CD8-positive, alpha-beta memory T cell (primary cell): Measurements from ENCODE around the gene SLC22A17. TPM values are rescaled to one million over a fixed set of nuclear protein-coding genes. Genes with fewer than 3 reads are reported as not detected.
"Not testable (repeated sequence)": the region's sequence is repeated elsewhere in the genome, so short reads cannot be mapped to it uniquely, and the experiment has no call there.

Source experiments
- CTCF ChIA-PET: fragments of 350-600 bp; sonication (Branson Sonifier 250); formaldehyde crosslinking; loops from one replicate; lab custom pipeline; 2021; ENCODE audit warnings: antibody characterized with exemption; lab: Charles Lee
- POLR2A ChIA-PET: fragments of 350-600 bp; sonication (Branson Sonifier 250); formaldehyde crosslinking; loops from one replicate; lab custom pipeline; 2021; ENCODE audit warnings: antibody characterized with exemption; lab: Charles Lee
- DNase-seq, 5 donors: peaks; one replicate each; pipeline versions ENCODE4 v3.0.0 to v3.0.0-alpha.2; 2020 to 2022; ENCODE audit warnings: mixed read lengths in 1 of 5
- H3K27ac ChIP-seq: one replicate; pipeline ENCODE4 v1.7.0; 2013; ENCODE audit warnings: low read depth, mild to moderate bottlenecking, low read length, moderate library complexity
- H3K27me3 ChIP-seq: 2 replicates; pipeline ENCODE4 v1.7.0; 2013; ENCODE audit warnings: low read length, mild to moderate bottlenecking; ENCODE audit not compliant: insufficient read depth, poor library complexity, severe bottlenecking
- H3K36me3 ChIP-seq: 2 replicates; pipeline ENCODE4 v1.7.0; 2013; ENCODE audit warnings: mild to moderate bottlenecking, low read length, moderate library complexity; ENCODE audit not compliant: insufficient read depth
- H3K4me1 ChIP-seq: 2 replicates; pipeline ENCODE4 v1.7.0; 2013; ENCODE audit warnings: mild to moderate bottlenecking, low read length, moderate library complexity; ENCODE audit not compliant: insufficient read depth
- H3K4me3 ChIP-seq: 2 replicates; pipeline ENCODE4 v1.7.0; 2013; ENCODE audit warnings: mild to moderate bottlenecking, low read length
- H3K9me3 ChIP-seq: 2 replicates; pipeline ENCODE4 v1.7.0; 2013; ENCODE audit warnings: mild to moderate bottlenecking, low read length
- H3K27ac Mint-ChIP-seq, 8 donors: one replicate each; pipeline ENCODE4 v1.8.0; 2020 to 2021; ENCODE audit warnings: mixed read lengths in 8 of 8, mild to moderate bottlenecking in 6 of 8, inconsistent platforms in 3 of 8, moderate library complexity in 3 of 8
- H3K27me3 Mint-ChIP-seq, 2 donors: one replicate each; pipeline ENCODE4 v1.8.0; 2020 to 2021; ENCODE audit warnings: mixed read lengths in 2 of 2, mild to moderate bottlenecking in 1 of 2, moderate library complexity in 1 of 2
- H3K36me3 Mint-ChIP-seq, 3 donors: one replicate each; pipeline ENCODE4 v1.8.0; 2020 to 2021; ENCODE audit warnings: mixed read lengths in 3 of 3, inconsistent platforms in 1 of 3, mild to moderate bottlenecking in 1 of 3
- H3K4me1 Mint-ChIP-seq, 3 donors: one replicate each; pipeline ENCODE4 v1.8.0; 2020 to 2021; ENCODE audit warnings: mixed read lengths in 3 of 3, inconsistent platforms in 1 of 3, mild to moderate bottlenecking in 1 of 3
- H3K4me3 Mint-ChIP-seq, 7 donors: one replicate each; pipeline ENCODE4 v1.8.0; 2020 to 2021; ENCODE audit warnings: mixed read lengths in 7 of 7, mild to moderate bottlenecking in 6 of 7, moderate library complexity in 4 of 7, inconsistent platforms in 2 of 7
- H3K9me3 Mint-ChIP-seq, 5 donors: one replicate each; pipeline ENCODE4 v1.8.0; 2020 to 2022; ENCODE audit warnings: mixed read lengths in 5 of 5, mild to moderate bottlenecking in 3 of 5, moderate library complexity in 2 of 5, inconsistent platforms in 1 of 5
- polyA plus RNA-seq: library from polyadenylated mRNA; unstranded; fragments of 300-500 nt; fragmentation: Illumina TruSeq; gene quantifications from one replicate; pipeline ENCODE4 v1.2.3, GENCODE V29; 2021
- total RNA-seq, 2 experiments: library from RNA; stranded (reverse); gene quantifications; one replicate each; pipeline ENCODE4 v1.2.3, GENCODE V29; 2021

The SLC22A17 gene
- total and polyA plus RNA-seq, 3 experiments from 2014 or later: 1.6 to 2.8 (median 2.6) TPM

DNA sequence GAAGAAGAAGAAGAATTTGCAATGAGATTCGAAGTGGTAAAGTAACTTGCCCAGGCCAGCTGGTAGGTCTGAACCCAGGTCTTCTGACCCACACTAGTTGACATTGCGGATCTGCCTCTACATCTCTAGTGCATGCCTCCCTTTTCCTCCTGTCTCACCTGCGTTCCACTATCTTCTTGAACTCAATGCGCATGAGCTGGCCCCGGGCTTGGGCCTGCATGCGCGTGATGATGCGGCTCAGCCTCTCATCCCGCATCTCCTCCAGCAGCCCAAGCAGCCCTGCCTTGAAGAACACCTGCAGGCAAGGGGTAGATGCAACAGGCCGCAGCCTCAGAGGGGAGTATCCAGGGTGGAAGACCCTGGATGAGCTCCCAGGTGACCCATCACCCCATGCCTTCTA lies 43.4 kb upstream of the SLC22A17 start:
- peaks cover 9 to 24% of the 10 kb centered on the region in 2 donors for H3K27me3 Mint-ChIP-seq
- Histone ChIP-seq H3K4me3 (no peak overlapping the region), H3K36me3 (no peaks in the 10 kb centered on the region), H3K27me3 (no peaks in the 10 kb centered on the region), H3K9me3 (no peaks in the 10 kb centered on the region), H3K27ac (no peak overlapping the region), H3K4me1 (no peaks in the 10 kb centered on the region)
- no peaks in the 10 kb centered on the region for H3K36me3 Mint-ChIP-seq
- no peaks in the 10 kb centered on the region for H3K4me1 Mint-ChIP-seq
- H3K9me3 Mint-ChIP-seq: no peaks in the 10 kb centered on the region
- DNase-seq: no peak
- H3K4me3 Mint-ChIP-seq: no peak overlapping the region
- ChIA-PET POLR2A (no interaction called here), CTCF (no interaction called here)
- no peak overlapping the region for H3K27ac Mint-ChIP-seq

DNA sequence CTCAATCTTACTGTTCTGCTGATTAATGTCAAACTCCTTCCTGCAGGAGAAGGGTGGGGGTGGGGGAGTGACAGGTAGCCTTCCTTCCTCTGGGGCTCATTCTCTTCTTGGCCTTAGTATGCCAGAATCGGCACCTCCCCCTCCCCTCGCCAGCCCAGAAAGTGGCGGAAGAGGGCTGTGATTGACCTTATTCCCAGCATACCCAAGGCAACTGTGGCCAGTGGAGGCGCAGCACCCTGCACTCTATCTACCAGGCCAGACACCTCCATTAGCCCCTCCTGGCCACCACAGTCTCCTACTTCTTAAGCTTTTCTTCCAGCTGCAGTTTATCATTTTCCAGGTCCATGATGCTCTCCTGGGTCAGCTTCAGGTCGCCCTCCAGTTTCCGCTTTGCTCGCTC lies 39.9 kb upstream of the SLC22A17 start:
- ChIA-PET CTCF (interaction anchor here (1.3 kb wide), 1 partner anchor 12 kb away, joined by 6 read pairs; no protein-coding TSS in a partner anchor), POLR2A (no interaction called here)

DNA sequence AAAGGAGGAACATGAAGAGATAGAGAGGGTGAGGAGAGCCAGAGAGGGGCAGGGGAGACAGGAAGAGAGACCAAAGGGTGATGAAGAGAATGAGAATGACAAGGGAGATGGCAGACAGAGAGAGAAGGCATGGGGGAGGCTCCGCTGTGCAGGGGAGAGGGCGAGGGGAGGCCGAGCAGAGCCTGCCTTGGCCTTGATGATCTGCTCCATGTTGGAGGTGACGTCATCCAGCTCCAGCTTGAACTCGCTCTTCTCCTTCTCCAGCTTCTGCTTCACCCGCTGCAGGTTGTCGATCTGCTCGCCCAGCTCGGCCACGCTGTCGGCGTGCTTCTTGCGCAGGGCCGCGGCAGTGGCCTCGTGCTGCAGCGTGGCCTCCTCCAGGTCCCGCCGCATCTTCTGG lies 37.2 kb upstream of the SLC22A17 start:
- H3K4me1 Mint-ChIP-seq, H3K36me3 ChIP-seq, H3K4me3 Mint-ChIP-seq, H3K9me3 ChIP-seq, DNase-seq, POLR2A ChIA-PET, H3K27ac Mint-ChIP-seq, H3K4me3 ChIP-seq, H3K27ac ChIP-seq, H3K36me3 Mint-ChIP-seq, H3K4me1 ChIP-seq, H3K9me3 Mint-ChIP-seq, H3K27me3 ChIP-seq: not testable (repeated sequence)
- CTCF ChIA-PET: interaction anchor here (1.8 kb wide), 1 partner anchor 10 kb away, joined by 11 read pairs; no protein-coding TSS in a partner anchor
- H3K27me3 Mint-ChIP-seq: peaks cover 9 to 35% of the 10 kb centered on the region in 2 donors

More for the DNA sequence above, 39.9 kb upstream of the SLC22A17 start:
- Histone ChIP-seq H3K27me3 (no peaks in the 10 kb centered on the region), H3K4me3 (no peak overlapping the region), H3K36me3 (no peaks in the 10 kb centered on the region), H3K4me1 (no peaks in the 10 kb centered on the region), H3K9me3 (no peaks in the 10 kb centered on the region), H3K27ac (no peak overlapping the region)
- Mint-ChIP-seq H3K27me3 (peaks cover 9 to 42% of the 10 kb centered on the region in 2 donors), H3K9me3 (no peaks in the 10 kb centered on the region), H3K36me3 (no peaks in the 10 kb centered on the region), H3K4me3 (no peak overlapping the region), H3K4me1 (no peaks in the 10 kb centered on the region), H3K27ac (peak overlapping the region in 2 of 8 donors; percentile 1 to 29)
- no peak for DNase-seq

DNA sequence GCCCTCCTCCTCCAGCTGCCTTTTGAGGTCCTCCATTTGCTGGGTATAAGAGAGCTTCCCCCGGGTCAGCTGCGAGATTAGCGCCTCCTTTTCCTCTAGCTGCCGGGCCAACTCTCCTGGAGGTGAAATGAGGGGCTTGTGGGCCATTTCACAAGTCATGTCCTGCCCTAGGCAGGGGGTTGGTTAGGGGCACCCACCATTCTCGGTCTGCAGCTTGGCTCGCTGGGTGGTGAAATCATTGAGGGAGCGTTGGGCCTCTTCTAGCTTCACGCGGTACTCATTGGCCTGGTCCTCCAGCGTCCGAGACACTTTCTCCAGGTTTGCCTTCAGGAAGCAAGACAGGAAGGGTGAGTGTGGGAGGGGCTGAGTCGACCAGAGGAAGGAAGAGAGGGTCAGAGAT lies 36.7 kb upstream of the SLC22A17 start:
- H3K4me1 ChIP-seq: no peaks in the 10 kb centered on the region
- no peaks in the 10 kb centered on the region for H3K36me3 Mint-ChIP-seq
- CTCF ChIA-PET: interaction anchor here (1.1 to 1.8 kb wide), 2 partner anchors 9 to 29 kb away, joined by 3 to 11 read pairs; no protein-coding TSS in a partner anchor
- H3K27ac Mint-ChIP-seq: no peak overlapping the region
- POLR2A ChIA-PET: no interaction called here
- H3K4me1 Mint-ChIP-seq: no peaks in the 10 kb centered on the region
- no peaks in the 10 kb centered on the region for H3K36me3 ChIP-seq
- no peak for DNase-seq
- no peak overlapping the region for H3K27ac ChIP-seq
- peaks cover 9 to 35% of the 10 kb centered on the region in 2 donors for H3K27me3 Mint-ChIP-seq
- H3K27me3 ChIP-seq: no peaks in the 10 kb centered on the region
- no peaks in the 10 kb centered on the region for H3K9me3 Mint-ChIP-seq
- H3K4me3 ChIP-seq: no peak overlapping the region
- H3K4me3 Mint-ChIP-seq: no peak overlapping the region
- no peaks in the 10 kb centered on the region for H3K9me3 ChIP-seq

DNA sequence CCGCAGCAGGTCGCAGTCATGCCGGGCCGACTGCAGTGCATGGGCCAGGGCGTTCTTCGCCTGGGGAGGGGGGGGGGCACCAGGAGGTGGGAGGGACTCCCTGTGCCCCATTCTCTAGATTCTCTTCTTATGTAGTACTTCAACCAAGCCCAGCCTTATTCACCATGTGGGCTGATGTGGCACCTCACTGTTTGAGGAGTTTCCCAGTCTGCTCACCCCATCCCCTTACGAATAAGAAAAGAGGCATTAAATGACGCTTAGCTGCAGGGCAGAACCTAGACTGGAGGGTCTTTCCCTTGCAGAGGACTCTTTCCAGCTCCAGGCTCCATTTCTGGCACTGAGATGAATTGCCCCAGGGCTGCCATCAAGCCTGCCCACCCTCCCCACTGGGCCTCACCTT lies 36.3 kb upstream of the SLC22A17 start:
- CTCF ChIA-PET: interaction anchor here (1.1 to 1.8 kb wide), 2 partner anchors 9 to 29 kb away, joined by 3 to 11 read pairs; no protein-coding TSS in a partner anchor
- H3K4me1 Mint-ChIP-seq: no peaks in the 10 kb centered on the region
- H3K9me3 Mint-ChIP-seq: no peaks in the 10 kb centered on the region

DNA sequence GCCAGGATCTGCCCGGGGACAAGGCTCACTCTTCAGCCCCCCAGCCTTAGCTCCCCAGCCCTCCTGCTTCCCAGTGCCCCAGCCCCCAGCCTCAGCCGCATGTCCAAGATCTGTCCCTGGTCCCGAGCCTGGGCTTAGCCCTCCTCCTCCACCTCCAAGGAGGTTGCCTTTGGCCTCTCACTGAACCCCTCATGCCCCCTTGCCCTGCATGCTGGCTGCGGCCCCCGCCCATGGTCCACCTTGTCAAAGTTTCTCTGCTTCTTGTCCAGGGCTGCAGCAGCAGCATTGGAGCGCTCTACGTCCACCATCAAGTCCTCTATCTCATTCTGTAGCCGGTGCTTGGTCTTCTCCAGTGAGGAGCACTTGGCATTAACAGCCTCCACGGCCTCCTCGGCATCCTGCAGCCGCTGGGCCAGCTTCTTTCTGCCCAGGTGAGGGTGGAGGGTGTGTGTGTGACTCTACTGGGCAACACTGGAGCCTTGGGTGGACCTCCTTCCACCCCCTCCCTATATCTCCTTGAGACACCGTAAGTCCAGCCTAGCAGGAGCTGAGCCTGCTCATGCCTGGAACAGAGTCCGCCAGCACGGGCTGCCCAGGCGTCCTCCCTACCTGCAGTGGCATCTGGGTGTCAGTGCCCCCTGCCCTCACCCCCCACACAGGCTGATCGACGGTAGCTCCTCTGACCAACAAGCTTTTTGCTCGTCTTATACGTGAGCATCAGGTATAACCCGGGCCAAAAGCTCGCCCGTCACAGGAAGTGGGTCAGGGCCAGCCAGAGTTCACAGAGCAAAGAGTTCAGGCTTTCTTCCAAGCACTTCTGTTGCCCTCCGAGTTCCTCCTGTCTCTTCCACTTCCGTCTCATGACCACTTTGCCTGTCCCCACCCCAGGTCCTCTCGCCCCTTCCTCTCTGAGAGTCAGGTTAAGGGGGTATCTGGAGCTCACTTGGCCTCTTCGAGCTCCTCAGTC lies 35.5 kb upstream of the SLC22A17 start:
- Histone ChIP-seq H3K27me3 (no peaks in the 10 kb centered on the region), H3K4me3 (no peak overlapping the region), H3K9me3 (no peaks in the 10 kb centered on the region), H3K36me3 (no peaks in the 10 kb centered on the region), H3K27ac (no peak overlapping the region), H3K4me1 (no peaks in the 10 kb centered on the region)
- no peaks in the 10 kb centered on the region for H3K36me3 Mint-ChIP-seq
- no peaks in the 10 kb centered on the region for H3K9me3 Mint-ChIP-seq
- no peaks in the 10 kb centered on the region for H3K4me1 Mint-ChIP-seq
- ChIA-PET CTCF (interaction anchor here (1.1 to 1.8 kb wide), 2 partner anchors 8 to 28 kb away, joined by 3 to 11 read pairs; no protein-coding TSS in a partner anchor), POLR2A (no interaction called here)
- H3K27me3 Mint-ChIP-seq: peaks cover 7 to 31% of the 10 kb centered on the region in 2 donors
- H3K4me3 Mint-ChIP-seq: no peak overlapping the region
- H3K27ac Mint-ChIP-seq: no peak overlapping the region
- no peak for DNase-seq

More for the DNA sequence above, 36.3 kb upstream of the SLC22A17 start:
- peaks cover 9 to 35% of the 10 kb centered on the region in 2 donors for H3K27me3 Mint-ChIP-seq
- POLR2A ChIA-PET: no interaction called here
- H3K4me3 Mint-ChIP-seq: no peak overlapping the region
- Histone ChIP-seq H3K4me3 (no peak overlapping the region), H3K4me1 (no peaks in the 10 kb centered on the region), H3K36me3 (no peaks in the 10 kb centered on the region), H3K27me3 (no peaks in the 10 kb centered on the region), H3K9me3 (no peaks in the 10 kb centered on the region), H3K27ac (no peak overlapping the region)
- no peaks in the 10 kb centered on the region for H3K36me3 Mint-ChIP-seq
- no peak for DNase-seq
- no peak overlapping the region for H3K27ac Mint-ChIP-seq

DNA sequence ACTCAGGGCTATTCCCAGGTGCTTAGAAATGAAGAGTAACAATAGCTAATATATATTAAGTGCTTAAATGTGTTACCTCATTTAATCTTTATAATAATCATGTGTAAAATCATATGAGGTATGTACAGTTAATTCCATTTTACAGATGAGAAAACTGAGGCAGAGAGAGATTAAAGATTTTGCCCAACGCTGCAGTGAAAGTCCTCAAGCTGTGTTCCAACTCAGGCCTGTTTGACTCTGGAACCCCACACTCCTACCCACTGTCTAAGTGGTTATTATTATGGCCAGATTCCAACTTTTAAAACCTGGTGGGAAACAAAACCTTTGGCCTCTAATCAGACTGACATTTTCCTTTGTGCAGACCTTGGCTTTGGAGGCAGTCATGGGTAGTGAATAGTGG lies 34.3 kb upstream of the SLC22A17 start:
- POLR2A ChIA-PET: no interaction called here
- CTCF ChIA-PET: no interaction called here
- Histone ChIP-seq H3K27me3 (no peaks in the 10 kb centered on the region), H3K36me3 (no peaks in the 10 kb centered on the region), H3K4me1 (no peaks in the 10 kb centered on the region), H3K9me3 (no peaks in the 10 kb centered on the region), H3K27ac (no peak overlapping the region), H3K4me3 (no peak overlapping the region)
- no peak overlapping the region for H3K27ac Mint-ChIP-seq
- no peak for DNase-seq
- no peaks in the 10 kb centered on the region for H3K36me3 Mint-ChIP-seq
- no peaks in the 10 kb centered on the region for H3K4me1 Mint-ChIP-seq
- no peaks in the 10 kb centered on the region for H3K9me3 Mint-ChIP-seq
- no peak overlapping the region for H3K4me3 Mint-ChIP-seq
- peaks cover 6 to 32% of the 10 kb centered on the region in 2 donors for H3K27me3 Mint-ChIP-seq

DNA sequence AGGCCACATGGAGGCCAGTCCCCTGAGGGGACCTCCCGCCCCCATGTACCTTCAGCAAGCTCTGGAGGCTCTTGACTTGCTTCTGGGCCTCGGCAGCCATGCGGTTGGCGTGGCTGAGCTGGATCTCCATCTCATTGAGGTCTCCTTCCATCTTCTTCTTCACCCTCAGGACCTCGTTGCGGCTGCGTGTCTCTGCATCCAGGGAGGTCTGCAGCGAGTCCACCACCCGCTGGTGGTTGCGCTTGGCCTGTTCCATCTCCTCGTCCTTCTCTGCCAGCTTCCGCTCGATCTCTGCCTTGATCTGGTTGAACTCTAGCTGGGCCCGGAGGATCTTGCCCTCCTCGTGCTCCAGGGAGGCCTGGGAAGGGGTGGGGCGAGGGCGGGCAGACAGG lies 33.6 kb upstream of the SLC22A17 start:
- H3K9me3 ChIP-seq, POLR2A ChIA-PET, H3K27ac ChIP-seq, H3K36me3 ChIP-seq, DNase-seq, H3K4me1 Mint-ChIP-seq, H3K27ac Mint-ChIP-seq, H3K4me3 ChIP-seq, H3K4me1 ChIP-seq, H3K27me3 ChIP-seq, CTCF ChIA-PET, H3K4me3 Mint-ChIP-seq, H3K9me3 Mint-ChIP-seq, H3K36me3 Mint-ChIP-seq: not testable (repeated sequence)
- peaks cover 8 to 37% of the 10 kb centered on the region in 2 donors for H3K27me3 Mint-ChIP-seq
